VCaP (cell line): ENCODE results near the gene PDS5A.
"Not testable (repeated sequence)": the region's sequence is repeated elsewhere in the genome, so short reads cannot be mapped to it uniquely, and the experiment has no call there.

ENCODE experiments used
- H3K27ac ChIP-seq: fragments of 450-650 bp; 2 replicates; pipeline ENCODE4 v1.5.1; 2017
- TF ChIP-seq, protein P1 (sequence below): fragments of 450-650 bp; conservative IDR thresholded peaks from 2 replicates; pipeline ENCODE4 v1.5.1; 2017; ENCODE audit warnings: mild to moderate bottlenecking, moderate library complexity

PDS5A gene

GRCh38 chr4:39822662-39823061, 155.0 kb downstream of the PDS5A start:
- H3K27ac ChIP-seq = no peak overlapping the region

DNA sequence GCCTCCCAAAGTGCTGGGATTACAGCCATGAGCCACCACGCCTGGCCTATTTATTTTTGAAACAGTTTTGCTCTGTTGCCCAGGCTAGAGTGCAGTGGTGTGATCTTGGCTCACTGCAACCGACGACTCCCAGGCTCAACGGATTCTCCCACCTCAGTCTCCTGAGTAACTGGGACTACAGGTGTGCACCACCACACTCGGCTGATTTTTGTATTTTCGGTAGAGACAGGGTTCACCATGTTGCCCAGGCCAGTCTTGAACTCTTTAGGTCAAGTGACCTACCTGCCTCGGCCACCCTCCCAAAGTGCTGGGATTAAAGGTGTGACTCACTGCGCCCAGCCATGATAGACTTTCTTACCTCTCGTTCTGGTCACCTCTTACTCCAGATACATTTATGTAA, 155.8 kb downstream of the PDS5A start:
- no peak overlapping the region for H3K27ac ChIP-seq
- TF ChIP-seq, protein P1, sequence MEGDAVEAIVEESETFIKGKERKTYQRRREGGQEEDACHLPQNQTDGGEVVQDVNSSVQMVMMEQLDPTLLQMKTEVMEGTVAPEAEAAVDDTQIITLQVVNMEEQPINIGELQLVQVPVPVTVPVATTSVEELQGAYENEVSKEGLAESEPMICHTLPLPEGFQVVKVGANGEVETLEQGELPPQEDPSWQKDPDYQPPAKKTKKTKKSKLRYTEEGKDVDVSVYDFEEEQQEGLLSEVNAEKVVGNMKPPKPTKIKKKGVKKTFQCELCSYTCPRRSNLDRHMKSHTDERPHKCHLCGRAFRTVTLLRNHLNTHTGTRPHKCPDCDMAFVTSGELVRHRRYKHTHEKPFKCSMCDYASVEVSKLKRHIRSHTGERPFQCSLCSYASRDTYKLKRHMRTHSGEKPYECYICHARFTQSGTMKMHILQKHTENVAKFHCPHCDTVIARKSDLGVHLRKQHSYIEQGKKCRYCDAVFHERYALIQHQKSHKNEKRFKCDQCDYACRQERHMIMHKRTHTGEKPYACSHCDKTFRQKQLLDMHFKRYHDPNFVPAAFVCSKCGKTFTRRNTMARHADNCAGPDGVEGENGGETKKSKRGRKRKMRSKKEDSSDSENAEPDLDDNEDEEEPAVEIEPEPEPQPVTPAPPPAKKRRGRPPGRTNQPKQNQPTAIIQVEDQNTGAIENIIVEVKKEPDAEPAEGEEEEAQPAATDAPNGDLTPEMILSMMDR = no peak

More at GRCh38 chr4:39822662-39823061, 155.0 kb downstream of the PDS5A start:
- TF ChIP-seq, protein P1 = no peak

DNA sequence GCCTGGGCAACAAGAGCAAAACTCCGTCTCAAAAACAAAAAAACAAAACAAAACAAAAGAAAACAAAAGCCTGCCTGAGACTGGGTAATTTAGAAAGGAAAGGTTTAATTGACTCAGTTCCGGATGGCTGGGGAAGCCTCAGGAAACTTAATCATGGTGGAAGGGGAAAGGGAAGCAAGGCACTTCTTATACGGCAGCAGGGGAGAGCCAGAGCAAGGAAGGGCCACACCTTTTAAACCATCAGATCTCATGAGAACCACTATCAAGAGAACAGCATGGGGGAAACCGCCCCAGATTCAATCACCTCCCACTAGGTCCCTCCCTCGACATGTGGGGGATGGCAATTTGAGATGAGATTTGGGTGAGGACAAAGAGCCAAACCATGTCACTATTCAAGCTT, 157.5 kb downstream of the PDS5A start:
- H3K27ac ChIP-seq = no peak overlapping the region
- TF ChIP-seq, protein P1 = no peak

DNA sequence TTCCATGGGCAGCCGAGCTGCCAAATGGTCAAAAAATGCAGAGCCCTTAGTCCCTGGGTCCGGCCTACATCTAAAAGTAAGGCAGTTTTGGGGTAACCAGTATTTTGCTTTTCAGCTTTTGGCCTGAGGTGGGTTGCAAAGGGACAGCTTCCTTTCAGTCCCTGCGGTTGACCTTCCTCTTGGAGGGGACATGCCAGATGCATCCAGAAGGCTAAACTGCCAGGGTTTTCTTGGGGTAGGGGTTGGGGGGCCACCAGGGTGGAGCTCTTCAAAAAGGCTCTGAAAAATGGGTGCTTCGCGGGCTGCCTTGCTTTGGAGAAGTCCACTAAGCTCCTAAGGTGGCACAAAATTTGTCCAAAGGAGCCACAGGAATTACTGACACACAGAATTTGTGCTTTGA, 159.1 kb downstream of the PDS5A start:
- no peak overlapping the region for H3K27ac ChIP-seq
- TF ChIP-seq, protein P1 = no peak

- TF ChIP-seq, protein P1 = no peak
- no peak overlapping the region for H3K27ac ChIP-seq
These were observed 163.1 kb downstream of the PDS5A start for GRCh38 chr4:39814403-39815185.

GRCh38 chr4:39813761-39814160, 163.9 kb downstream of the PDS5A start:
- not testable (repeated sequence) for H3K27ac ChIP-seq

DNA sequence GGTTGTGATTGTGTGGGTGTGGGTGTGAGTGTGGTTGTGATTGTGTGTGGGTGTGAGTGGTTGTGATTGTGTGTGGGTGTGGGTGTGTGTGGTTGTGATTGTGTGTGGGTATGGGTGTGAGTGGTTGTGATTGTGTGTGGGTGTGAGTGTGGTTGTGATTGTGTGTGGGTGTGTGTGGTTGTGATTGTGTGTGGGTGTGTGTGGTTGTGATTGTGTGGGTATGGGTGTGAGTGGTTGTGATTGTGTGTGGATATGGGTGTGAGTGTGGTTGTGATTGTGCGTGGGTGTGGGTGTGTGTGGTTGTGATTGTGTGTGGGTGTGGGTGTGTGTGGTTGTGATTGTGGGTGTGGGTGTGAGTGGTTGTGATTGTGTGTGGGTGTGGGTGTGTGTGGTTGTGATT, 164.7 kb downstream of the PDS5A start:
- not testable (repeated sequence) for H3K27ac ChIP-seq

DNA sequence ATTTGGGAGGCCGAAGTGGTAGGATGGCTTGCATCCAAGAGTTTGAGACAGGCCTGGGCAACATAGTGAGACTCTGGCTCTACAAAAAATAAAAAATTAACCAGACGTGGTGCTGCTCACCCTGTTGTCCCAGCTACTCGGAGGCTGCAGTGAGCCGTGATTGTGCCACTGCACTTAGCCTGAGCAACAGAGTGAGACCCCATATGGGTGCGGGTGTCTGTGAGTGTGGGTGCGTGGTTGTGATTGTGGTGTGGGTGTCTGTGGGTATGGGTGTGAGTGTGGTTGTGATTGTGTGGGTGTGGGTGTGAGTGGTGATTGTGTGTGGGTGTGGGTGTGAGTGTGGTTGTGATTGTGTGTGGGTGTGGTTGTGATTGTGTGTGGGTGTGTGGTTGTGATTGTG, 165.2 kb downstream of the PDS5A start:
- TF ChIP-seq, protein P1 = no peak
- H3K27ac ChIP-seq = no peak overlapping the region
